ENCODE data around the gene RALGAPA1.
"Not testable (repeated sequence)": the region's sequence is repeated elsewhere in the genome, so short reads cannot be mapped to it uniquely, and the experiment has no call there.

Gene RALGAPA1

GRCh38 chr14:35617500-35617899 lies 191.6 kb downstream of the RALGAPA1 start:
- no peak for DNase-seq

GRCh38 chr14:35607380-35607779 lies 201.7 kb downstream of the RALGAPA1 start:
- DNase-seq = no peak

- no peak for DNase-seq
Observed at GRCh38 chr14:35600253-35600652, 208.8 kb downstream of the RALGAPA1 start.

GRCh38 chr14:35594616-35595015 lies 214.5 kb downstream of the RALGAPA1 start:
- DNase-seq = no peak

- not testable (repeated sequence) for DNase-seq
Observed at GRCh38 chr14:35587373-35587772, 221.7 kb downstream of the RALGAPA1 start.

- no peak for DNase-seq
Observed at GRCh38 chr14:35578639-35579038, 230.5 kb downstream of the RALGAPA1 start.

- no peak for DNase-seq
Observed at GRCh38 chr14:35578135-35578534, 231.0 kb downstream of the RALGAPA1 start.

GRCh38 chr14:35576856-35577255 lies 232.2 kb downstream of the RALGAPA1 start:
- no peak for DNase-seq

GRCh38 chr14:35576260-35576659 lies 232.8 kb downstream of the RALGAPA1 start:
- no peak for DNase-seq

- no peak for DNase-seq
Observed at GRCh38 chr14:35573911-35574310, 235.2 kb downstream of the RALGAPA1 start.

GRCh38 chr14:35571598-35571997 lies 237.5 kb downstream of the RALGAPA1 start:
- DNase-seq = no peak

- no peak for DNase-seq
Observed at GRCh38 chr14:35565871-35566464, 243.1 kb downstream of the RALGAPA1 start.

- no peak for DNase-seq
Observed at GRCh38 chr14:35558680-35559079, 250.4 kb downstream of the RALGAPA1 start.

- DNase-seq = no peak
Observed at GRCh38 chr14:35557221-35557747, 251.8 kb downstream of the RALGAPA1 start.

- DNase-seq = no peak
Observed at GRCh38 chr14:35556548-35556947, 252.5 kb downstream of the RALGAPA1 start.

- DNase-seq = no peak
Observed at GRCh38 chr14:35553808-35554207, 255.3 kb downstream of the RALGAPA1 start.

GRCh38 chr14:35551081-35551480 lies 258.0 kb downstream of the RALGAPA1 start:
- DNase-seq = no peak

- no peak for DNase-seq
Observed at GRCh38 chr14:35549551-35549950, 259.5 kb downstream of the RALGAPA1 start.

GRCh38 chr14:35543006-35543405 lies 266.1 kb downstream of the RALGAPA1 start:
- no peak for DNase-seq

- DNase-seq = no peak
Observed at GRCh38 chr14:35539969-35540368, 269.1 kb downstream of the RALGAPA1 start.

GRCh38 chr14:35535483-35536112 lies 273.5 kb downstream of the RALGAPA1 start:
- DNase-seq = no peak

GRCh38 chr14:35534873-35535482 lies 274.1 kb downstream of the RALGAPA1 start:
- DNase-seq = peak; percentile 55

GRCh38 chr14:35534208-35534872 lies 274.8 kb downstream of the RALGAPA1 start:
- no peak for DNase-seq
